GM19467 (cell line): ENCODE data around the gene HOXA7.

Experiments
- ATAC-seq: cut with Tn5 transposase; IDR thresholded peaks from one replicate; pipeline ENCODE4 v1.9.1; 2021; ENCODE audit warnings: mild to moderate bottlenecking, moderate library complexity; ENCODE audit not compliant: unreplicated experiment

HOXA7 gene

DNA sequence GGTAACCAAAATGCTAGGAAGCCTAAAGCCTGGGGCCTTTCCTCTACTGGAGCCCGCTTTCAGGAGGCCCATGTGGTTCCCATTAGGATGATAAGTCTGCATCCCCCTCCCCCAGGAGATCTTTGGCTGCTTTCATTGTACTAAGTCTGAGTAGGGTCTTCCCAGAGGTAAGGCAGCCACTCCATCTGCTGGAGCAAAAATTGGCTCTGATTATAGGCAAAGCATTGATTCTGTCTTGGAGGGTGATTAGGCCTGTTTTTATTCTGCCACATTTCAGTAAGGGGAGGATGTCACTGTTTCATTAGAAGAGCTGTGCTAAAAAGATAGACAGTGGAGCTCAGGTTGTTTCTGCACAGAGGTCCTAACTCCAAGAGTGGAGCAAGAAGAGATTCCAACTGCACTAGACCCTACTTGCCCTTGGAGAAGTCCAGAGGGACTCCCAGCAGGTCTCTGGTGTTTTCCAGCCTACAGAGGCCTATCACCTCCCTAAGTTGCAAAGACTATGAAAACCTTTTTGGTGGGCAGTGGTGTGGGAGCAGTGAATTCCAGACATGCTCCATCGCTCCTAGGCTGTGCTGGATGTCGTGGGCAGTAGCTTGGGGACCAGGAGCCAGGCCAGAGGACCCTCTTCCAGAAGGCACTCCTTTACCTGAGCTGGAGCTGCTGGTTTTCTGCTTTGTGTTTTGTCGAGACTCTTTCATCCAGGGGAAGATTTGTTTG, 46.8 kb downstream of the HOXA7 start:
- no peak for ATAC-seq

DNA sequence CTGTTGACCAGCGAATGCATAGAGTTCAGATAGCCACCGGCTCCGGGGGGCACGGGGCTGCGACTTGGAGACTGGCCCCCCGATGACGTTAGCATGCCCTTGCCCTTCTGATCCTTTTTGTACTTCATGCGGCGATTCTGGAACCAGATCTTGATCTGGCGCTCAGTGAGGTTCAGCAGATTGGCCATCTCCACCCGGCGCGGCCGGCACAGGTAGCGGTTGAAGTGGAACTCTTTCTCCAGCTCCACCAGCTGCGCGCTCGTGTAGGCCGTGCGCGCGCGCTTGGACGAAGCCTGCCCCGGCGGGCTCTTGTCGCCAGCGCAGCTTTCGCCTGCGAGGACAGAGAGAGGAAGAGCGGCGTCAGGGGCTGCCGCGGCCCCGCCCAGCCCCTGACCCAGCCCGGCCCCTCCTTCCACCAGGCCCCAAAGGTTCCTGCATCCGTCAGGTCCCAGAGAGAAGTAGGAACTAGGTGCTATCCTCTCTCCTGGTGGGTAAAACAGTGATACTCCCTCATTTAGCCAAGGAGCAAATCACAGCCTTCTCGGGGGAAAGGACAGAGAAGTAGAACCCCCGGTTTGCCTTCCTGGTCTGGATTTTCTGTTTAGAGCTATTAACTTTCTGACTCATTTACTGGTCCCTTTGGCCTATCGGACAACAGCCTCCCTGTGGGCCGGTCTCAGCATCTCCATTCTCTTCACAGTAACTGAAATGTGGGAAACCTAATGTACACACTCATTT, 47.9 kb downstream of the HOXA7 start:
- ATAC-seq, result no peak

DNA sequence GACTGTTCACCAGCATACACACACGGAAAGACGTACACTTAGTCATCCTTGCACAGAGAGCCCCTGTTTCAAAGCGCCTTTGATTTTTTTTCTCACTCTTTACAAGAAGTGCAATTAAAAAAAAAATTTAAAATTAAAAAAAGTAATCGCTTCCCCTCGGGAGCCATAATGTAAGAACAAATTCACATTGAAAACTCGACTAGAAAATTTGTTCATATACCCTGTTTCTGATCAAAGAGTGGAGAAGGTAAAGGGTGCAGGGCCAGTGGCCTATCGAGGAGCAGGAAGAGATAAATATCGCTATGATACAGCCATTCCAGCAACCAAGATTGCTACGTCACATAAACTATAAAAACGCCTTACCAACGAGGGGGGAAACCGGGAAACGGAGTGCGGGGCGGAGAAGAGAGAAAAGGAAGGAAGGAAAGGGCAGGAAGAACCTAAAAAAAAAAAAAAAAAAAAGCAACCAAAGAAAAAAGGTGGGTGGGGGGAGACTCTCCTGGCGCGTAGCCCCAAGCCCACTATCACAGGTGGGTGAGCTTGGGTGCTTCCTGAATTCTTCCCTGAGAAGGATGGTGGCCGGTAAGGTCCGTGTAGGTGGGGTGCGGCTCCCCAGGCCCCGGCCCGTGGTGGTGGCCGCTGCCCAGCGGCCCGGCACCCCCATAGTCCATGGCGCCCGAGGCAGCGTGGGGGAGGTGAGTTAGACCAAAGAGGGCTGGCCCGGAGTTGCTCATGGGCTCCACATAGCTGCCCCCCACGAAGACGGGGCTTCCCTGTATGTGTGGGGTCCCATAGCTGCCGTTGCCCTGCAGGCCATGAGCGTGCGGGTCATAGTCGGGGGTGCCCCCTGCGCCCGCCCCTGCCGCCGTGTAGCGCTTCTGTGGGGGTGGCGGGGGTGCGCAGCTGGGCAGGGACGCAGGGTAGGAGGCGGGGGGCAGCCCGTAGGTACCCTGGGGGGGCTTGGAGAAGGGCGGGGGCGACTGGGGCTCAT, 48.8 kb downstream of the HOXA7 start:
- no peak for ATAC-seq

DNA sequence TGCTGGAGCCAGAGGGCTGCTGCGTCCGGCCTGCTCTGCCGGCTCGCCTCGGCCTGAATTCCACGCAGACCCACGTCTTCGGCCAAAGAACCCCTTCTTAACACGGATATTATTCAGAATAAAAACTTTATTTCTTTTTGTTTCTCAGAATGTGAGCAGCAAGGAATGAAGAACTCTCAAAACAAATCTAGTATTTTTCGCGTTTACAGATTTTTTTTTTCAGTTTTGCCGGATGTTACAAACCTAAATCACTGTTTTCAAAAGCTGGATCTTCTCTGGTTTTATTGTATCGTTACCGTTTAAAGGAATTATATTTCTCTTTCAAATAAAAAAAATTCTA, 49.6 kb downstream of the HOXA7 start:
- ATAC-seq, result no peak

DNA sequence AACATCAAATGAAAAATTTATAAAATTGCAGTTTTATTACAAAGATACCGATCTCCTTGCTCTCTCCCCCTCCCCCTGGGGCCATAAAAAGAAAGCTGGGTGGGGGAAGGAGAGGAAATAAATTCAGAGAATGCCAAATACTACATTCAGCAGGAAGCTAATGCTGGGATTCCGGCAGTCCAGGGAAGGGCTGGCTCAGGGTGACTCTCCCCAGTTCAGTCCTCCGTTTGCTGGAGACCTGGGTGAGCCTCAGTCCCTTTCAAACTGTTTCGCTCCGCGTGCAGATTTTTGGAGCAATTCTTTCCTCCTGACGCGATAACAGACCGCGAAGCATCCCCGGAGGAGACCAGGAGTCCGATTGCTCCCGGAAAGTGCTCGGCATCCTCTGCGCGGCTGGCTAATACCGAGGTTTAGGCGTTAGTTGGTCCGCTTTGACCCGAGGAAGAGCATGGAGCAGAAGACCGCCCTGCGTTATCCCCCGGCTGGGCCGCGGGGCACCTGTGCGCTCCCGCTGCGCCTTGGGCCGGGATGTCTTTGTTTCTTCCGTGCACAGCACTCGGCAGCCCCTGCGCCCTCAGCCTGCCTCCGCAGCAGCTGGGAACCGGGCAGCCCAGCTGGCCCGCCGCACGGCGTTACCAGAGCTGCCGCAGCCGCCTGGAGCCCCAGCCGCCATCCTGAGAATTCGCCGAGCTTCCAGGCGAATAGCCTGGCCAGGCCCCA, 50.1 kb downstream of the HOXA7 start:
- ATAC-seq, result no peak

DNA sequence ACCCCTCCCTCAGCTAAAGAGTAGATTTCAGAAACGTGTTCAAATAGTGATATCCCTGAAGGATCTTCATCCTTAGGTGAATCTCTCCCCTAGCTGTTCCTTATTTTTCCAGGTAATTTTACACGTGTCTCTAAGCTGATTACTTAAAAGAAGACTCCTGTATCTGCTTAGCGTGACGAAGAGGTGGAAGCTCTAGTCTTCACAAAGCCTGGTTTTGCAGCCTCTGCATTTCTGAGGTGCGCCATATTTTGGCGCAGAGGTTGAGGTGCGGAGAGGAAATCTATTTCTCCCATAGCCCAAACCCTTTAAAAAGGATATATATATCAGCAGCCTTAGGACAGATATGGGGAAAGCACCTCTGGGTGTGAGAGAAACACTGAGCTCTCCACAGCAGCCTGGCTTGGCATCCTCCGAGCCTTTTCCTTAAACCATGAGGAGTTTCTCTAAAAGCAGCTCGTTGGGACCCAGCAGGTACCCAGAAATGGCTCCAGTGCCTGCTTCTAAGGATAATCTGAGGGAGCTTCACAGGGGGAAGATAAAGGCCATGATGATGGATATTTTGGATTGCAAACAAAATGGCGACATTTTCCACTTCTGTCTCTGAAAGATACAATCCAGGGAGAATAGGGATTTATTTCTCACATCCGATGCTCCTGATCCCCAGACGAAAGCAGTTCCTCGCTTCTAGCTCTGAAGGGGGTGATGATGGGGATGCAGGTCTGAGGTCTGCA, 51.0 kb downstream of the HOXA7 start:
- ATAC-seq, result no peak

DNA sequence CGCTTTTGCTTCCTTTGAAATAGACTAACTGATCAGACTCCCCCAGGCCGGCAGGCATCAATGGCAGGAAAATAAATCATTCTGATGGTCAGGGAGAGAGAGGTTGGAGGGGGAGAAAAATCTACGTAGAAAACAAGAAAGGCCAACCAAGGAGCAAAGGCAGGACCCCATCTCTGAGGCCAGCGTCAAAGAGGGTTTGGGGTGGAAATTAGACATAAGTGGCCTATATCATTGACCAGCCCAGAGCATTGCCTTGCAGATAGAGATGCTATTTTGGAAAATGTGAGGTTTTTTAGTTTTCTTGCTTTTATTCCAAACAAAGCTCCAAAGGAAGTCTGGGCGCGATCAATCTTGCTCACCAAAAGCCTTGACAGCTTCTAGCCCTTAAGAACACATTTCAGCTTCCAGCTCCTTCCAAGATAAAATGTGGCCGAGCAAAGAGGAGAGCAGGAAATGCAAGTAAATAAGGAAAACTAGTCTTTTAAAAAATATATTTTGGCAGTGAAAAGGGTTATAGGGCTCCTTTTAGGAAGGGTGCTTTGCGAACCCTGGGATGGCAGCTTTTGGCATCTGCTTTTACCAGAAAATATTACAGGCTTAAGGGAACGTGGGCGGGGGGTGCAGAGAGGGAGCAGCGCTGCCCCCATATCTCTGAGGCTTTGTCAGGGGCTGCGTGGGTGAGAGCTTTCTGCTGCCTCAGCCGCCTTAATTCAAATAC, 52.0 kb downstream of the HOXA7 start:
- ATAC-seq, result no peak
